ENCODE measurements around the gene BATF.

DNA sequence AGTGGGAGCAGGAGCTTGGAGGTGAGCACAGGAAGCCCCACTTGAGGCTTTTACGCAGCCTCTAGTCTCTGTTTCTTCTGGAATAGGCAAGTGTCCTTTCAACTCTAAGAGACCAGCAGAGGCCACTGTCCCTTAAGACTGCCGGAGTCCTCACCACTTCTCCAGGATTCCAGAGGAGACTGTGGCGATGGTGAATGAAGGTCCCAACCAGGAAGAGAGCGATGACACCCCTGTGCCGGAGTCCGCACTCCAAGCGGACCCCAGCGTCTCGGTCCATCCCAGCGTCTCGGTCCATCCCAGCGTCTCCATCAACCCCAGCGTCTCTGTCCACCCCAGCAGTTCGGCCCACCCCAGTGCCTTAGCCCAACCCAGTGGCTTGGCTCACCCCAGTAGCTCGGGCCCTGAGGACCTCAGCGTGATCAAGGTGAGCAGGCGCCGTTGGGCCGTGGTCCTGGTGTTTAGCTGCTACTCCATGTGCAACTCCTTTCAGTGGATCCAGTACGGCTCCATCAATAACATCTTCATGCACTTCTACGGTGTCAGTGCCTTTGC lies 56.6 kb downstream of the BATF start:
- TF ChIP-seq, protein P1, sequence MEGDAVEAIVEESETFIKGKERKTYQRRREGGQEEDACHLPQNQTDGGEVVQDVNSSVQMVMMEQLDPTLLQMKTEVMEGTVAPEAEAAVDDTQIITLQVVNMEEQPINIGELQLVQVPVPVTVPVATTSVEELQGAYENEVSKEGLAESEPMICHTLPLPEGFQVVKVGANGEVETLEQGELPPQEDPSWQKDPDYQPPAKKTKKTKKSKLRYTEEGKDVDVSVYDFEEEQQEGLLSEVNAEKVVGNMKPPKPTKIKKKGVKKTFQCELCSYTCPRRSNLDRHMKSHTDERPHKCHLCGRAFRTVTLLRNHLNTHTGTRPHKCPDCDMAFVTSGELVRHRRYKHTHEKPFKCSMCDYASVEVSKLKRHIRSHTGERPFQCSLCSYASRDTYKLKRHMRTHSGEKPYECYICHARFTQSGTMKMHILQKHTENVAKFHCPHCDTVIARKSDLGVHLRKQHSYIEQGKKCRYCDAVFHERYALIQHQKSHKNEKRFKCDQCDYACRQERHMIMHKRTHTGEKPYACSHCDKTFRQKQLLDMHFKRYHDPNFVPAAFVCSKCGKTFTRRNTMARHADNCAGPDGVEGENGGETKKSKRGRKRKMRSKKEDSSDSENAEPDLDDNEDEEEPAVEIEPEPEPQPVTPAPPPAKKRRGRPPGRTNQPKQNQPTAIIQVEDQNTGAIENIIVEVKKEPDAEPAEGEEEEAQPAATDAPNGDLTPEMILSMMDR (conservative IDR thresholded peaks at IDR 0.05; ENCODE audit: low read length) = no peak
- no peak for TF ChIP-seq EZH2phosphoT487 (IDR thresholded peaks at IDR 0.05; ENCODE audit: borderline replicate concordance)
